ELF-1 (cell line): Measurements from ENCODE around the gene ABCA5.
A peak's percentile ranks its signal among the peaks of the same experiment; 100 is the strongest.

ENCODE experiments used
- DNase-seq: peaks from one replicate; pipeline ENCODE4 v3.0.0-alpha.2; 2016; ENCODE audit warnings: low read depth, low spot score

Gene ABCA5, protein sequence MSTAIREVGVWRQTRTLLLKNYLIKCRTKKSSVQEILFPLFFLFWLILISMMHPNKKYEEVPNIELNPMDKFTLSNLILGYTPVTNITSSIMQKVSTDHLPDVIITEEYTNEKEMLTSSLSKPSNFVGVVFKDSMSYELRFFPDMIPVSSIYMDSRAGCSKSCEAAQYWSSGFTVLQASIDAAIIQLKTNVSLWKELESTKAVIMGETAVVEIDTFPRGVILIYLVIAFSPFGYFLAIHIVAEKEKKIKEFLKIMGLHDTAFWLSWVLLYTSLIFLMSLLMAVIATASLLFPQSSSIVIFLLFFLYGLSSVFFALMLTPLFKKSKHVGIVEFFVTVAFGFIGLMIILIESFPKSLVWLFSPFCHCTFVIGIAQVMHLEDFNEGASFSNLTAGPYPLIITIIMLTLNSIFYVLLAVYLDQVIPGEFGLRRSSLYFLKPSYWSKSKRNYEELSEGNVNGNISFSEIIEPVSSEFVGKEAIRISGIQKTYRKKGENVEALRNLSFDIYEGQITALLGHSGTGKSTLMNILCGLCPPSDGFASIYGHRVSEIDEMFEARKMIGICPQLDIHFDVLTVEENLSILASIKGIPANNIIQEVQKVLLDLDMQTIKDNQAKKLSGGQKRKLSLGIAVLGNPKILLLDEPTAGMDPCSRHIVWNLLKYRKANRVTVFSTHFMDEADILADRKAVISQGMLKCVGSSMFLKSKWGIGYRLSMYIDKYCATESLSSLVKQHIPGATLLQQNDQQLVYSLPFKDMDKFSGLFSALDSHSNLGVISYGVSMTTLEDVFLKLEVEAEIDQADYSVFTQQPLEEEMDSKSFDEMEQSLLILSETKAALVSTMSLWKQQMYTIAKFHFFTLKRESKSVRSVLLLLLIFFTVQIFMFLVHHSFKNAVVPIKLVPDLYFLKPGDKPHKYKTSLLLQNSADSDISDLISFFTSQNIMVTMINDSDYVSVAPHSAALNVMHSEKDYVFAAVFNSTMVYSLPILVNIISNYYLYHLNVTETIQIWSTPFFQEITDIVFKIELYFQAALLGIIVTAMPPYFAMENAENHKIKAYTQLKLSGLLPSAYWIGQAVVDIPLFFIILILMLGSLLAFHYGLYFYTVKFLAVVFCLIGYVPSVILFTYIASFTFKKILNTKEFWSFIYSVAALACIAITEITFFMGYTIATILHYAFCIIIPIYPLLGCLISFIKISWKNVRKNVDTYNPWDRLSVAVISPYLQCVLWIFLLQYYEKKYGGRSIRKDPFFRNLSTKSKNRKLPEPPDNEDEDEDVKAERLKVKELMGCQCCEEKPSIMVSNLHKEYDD (N-terminal part only)

DNA sequence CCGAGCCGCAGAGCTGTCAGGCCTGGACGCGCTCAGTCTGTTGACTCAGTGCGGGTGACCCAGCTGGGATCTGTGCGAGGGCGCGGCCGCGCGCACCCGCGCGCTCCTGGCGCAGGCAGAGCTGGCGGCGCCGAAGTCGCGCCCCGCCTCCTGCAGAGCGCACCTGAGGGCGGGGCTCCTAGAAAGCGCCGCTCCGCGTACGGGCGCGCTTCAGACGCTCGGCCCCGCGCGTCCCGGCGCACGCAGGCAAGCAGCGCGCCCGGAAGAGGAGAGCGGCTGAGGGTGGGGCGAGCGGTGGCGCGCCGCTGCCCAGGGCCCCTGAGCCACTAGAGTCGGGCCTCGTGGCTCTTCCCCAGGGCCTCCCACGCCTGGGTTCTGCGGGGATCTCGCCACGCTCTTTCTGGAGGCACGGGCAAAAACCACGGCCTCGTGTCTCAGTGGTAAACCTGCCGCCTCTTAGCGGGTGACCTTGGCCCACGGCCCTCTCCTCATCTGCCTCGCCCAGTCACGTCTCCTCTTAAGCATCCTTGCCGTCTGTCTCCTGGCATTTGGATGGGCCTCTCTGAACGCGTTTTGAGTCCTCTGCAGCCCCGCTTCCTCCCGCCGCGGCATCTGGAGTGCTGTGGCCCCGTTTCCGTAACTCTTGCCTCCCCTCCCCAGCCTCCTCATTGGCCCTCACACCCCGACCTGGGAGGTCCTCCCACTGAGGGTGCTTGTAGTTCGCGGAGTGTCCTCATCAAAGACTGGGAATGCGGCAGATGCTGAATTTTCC is at the start of gene ABCA5:
ABCA5 (minus strand) TSS at position 74 of the 772 bp plus-strand sequence. CDS start 12,718 bp downstream, outside the sequence.
- DNase-seq = peak; percentile 95

DNA sequence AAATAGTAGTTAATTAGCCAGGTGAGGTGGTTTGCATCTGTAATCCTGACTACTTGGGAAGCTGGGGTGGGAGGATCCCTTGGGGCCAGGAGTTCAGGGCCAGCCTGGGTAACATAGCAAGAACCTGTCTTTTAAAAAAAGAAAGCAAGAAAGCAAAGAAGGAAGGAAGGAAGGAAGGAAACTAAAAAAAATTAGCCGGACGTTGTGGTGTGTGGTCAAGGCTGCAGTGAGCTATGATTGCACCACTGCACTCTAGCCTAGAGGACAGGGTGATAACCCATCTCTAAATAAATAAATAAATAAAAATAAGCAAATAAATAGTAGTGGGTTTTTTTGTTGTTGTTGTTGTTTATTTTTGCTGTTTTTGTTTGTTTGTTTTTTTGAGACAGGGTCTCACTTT is 48.3 kb upstream of the ABCA5 start:
- no peak for DNase-seq

DNA sequence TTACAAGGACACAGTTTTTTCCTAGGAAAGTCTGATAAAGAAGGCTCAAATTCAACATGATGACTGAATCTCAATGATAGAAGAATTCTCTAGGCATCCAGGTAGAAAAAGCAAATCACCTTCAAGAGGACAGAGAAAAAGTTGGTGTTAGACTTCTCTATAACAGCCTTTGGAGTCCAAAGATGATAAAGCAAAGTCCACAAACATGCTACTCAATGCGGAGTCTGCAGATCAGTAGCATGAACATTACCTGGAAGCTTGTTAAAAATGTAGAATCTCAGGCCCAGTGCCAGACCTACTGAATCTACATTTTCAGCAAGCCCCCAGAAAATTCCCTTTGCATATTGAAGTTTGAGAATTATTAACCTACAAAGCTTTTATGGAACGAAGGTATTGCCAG is 46.1 kb upstream of the ABCA5 start:
- no peak for DNase-seq

DNA sequence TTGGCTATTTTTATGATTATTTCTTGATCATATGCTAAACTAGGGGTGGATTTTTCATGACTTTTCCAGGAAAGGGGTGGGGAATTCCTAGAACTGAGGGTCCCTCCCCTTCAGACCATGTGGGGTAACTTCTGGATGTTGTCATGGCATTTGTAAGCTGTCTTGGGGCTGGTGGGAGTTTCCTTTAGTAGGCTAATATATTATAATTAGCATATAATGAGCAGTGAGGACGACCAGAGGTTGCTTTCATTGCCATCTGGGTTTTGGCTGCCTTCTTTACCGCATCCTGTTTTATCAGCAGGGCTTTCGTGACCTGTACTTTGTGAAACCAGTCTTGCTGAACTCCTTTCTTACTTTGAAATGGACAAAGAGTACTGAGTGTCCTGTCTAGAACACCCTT is 40.4 kb upstream of the ABCA5 start:
- DNase-seq = no peak

DNA sequence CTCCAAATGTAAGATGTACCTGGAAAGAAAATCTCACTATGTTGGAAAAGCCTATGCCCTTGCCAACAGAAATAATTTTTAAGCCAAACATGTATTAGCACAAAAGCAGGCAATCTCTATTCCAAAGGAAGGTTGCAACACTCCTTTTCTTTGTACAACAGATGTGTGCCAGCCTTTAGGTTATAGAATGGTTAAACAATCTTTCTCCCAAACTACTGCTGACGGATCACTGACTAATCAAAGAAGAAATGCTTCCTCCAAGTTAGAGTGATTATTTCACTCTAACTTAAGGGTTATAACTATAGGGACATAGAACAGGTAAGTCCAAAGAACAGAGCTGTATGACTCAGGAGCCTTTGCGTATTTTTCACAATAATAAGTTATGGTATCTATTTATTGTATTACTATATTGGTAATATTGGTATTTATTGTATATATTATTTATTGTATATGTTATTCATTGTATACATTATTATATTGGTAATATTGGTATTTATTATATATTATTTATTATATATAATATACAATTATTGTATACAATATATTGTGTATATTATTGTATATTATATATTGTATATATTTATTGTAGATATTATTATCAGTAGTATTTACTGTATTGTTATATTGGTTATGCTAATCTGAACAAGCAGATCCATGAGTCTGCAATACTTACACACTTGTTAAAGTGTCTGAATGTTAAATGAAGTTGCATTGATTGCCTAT is 36.7 kb upstream of the ABCA5 start:
- no peak for DNase-seq

DNA sequence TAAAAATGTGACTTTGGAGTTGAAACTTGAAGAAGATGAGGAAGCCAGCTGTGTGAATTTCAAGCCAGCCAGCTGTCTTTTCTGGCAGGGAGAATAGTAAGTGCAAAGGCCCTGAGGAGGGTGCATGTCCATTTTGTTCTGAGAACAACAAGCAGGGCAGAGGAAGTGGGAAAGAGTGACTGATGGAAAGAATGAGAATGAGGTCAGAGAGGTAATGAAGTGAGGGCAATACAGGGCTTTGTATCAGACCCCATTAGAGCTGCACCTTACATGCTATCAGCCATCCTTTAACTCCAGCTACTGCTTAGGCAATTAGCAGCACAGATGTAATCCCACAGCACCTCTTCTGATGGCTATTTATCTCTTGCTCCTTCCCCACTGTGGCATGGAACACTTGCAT is 34.2 kb upstream of the ABCA5 start:
- DNase-seq = no peak

DNA sequence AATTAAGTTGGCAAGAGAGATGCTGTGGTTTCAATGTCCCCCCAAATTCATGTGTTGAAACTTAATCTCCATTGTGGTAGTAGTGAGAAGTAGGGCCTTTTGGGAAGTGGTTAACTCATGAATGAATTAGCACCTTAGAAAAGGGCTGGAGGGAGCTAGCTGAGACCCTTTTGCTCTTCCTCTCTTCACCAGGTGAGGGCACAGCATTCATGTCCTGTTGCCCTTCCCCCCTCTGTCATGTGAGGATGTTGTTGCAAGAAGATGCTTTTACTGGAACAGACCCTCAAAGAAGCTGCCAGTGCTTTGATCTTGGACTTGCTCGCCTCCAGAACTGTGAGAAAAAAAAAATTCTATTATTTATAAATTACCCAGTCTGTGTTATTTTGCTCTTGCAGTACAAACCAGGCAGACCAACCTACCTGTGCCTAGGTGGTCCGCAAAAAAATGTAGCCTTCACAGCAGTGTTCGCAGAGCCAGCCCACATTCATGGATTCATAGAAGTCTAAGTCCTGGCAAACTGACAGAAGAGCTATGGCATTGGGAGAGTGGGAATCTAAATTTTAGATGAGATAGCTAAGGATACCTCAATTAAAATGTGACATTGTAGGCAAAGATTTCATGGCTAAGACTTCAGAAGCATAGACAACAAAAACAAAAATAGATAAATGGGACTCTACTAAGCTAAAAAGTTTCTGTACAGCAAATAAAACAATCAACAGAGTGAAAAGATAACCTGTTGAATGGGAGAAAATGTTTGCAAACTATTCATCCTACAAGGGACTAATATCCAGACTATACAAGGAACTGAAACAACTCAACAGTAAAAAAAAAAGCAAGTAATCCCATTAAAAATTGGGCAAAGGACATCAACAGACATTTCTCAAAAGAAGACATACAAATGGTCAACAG is 32.0 kb upstream of the ABCA5 start:
- peak; percentile 64 for DNase-seq

DNA sequence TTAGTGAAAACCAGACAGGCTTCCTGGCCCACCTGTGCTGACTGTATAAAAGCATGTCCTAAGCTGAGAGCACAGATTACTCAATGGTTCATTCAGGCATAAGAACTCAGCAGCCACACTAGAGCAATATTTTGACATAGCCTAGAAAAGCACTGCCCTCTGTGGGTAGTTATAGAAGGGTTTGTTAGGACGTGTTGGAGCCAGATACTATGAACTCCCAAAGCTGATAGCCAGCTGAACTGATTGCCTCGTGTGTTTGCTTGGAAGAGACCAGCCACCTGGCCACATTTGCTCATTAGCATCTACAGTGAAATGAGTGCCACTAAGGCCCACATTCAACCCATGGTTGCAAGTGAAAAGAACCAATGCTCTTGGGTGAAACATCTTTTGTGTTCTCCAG is 30.8 kb upstream of the ABCA5 start:
- no peak for DNase-seq

DNA sequence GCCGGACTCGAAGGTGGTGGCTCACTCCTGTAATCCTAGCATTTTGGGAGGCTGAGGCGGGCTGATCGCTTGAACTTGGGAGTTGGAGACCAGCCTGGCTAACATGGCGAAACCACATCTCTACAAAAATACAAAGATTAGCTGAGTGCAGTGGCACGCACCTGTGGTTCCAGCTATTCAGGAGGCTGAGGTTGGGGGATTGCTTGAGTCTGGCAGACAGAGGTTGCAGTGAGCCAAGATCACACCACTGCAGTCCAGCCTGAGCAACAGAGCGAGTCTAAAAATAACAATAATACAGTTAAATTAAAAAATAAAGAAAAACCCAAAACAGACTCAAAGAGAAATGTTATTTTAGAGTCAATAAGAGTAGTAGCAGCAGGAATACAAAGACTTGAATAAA is 29.7 kb upstream of the ABCA5 start:
- DNase-seq = no peak

DNA sequence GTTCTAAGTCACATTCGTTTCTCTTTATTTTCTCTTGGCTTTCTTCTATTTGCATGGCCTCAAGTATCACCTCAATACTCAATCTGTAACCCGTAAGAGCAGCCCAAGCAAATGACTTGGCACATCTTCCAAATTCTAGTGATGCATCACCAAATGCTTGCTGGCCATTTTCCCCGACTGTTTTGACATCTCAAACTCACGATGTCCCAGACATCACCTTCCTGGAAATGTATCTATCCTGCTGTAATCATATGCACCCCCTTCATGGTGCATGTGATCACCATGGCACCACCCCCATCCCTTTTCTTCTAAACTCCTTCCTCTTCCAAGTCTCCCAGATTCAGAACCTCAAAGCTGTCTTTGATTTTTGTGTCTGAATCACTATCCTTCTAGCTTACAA is 24.0 kb upstream of the ABCA5 start:
- no peak for DNase-seq

DNA sequence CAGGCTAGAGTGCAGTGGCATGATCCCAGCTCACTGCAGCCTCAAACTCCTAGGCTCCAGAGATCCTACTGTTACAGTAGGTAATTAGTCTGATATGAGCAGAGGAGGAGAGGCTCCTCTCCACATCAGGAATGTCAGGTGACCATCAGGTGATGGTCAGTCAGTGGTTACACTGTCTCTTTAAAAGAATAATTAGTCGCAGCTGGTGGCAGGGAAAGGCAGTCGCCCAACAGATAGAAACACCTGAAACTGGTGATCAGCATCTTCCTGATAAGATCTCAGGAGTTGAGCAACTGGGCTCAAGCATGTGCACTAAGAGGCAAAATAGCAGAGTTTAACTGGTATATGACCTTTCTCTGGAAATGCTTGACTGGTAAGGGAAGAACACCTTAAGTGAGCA is 21.5 kb upstream of the ABCA5 start:
- DNase-seq = peak; percentile 23

DNA sequence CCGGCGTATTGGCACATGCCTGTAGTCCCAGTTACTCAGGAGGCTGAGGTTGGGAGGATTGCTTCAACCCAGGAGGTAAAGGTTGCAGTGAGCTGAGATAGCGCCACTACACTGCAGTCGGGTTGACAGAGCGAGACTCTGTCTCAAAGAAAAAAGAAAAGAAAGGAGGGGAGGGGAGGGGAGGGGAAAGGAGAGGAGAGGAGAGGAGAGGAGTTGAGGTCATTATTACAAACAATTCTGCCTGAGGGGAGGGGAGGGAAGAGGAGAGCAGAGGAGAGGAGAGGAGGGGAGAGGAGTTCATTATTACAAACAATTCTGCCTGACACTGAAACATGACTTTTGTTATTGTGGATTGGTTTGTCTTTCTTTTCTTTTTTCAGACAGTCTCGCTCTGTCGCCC is 19.8 kb upstream of the ABCA5 start:
- DNase-seq = peak; percentile 8

DNA sequence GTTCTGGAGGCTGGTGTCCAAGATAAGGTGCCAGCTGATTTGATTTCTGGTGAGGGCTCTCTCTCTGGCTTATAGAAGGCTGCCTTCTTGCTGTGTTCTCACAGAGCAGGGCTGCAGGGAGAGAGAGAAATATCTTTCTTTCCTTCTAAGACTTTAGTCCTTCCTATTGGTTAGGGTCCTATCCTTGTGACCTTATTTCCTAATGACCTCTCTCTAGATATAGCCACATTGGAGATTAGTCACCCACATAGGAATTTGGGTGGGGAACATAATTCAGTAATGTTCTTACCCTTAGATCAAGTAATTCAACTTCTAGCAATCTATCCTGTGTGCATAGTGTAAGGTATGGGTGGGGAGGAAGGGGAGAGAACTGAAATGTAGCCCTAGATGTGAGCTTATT is 18.0 kb upstream of the ABCA5 start:
- no peak for DNase-seq

DNA sequence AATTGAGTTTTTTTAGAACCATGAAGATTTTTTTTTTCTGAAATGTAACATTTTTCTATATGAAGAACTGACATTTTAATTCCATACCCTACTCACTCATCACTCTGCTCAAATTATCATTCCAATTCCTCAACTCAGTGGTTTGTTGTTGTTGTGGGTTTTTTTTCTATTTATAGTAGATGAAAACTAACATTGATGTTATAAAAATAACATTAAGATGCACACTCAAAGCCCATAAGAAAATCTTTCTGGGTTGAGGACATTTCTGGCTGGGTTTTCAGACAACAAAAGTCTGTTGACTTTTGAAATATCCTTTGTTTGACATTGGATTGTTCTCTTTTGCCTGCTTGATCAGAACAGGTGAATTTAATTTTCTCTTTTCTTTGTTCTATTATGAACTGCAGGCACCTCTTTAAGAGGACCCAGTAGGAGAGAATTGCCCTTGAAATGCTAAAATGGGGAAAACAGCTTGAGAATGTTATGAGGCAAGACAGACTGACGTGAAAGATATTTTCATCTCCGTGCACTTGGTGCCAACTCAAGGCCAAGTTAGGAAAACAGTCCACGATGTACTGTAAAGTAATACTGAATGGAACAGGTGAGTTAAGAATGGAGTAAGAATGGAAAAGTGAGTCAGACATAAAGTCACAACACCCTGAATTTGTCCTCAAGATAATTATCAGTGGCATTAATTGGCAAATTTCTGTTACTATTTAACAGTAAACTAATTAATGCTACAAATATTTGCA is 16.1 kb upstream of the ABCA5 start:
- no peak for DNase-seq

DNA sequence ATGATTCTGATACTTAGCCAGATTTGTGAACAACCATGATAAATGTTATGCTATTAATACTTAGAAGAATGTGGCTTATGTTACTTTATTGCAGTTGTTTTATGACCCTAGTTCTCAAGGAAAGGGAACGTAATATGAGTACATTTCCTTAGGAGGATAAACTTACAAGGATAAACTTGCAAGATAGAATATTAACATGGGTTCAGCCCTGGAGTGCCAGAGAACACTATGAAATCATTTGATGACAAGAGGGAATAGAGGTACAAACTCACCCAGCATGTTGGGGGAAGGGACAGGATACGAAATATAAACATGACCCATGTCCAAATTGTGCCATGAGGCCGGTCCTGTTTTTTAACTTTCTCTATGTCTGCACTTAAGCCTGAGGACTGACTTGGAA is 13.0 kb upstream of the ABCA5 start:
- DNase-seq = no peak

DNA sequence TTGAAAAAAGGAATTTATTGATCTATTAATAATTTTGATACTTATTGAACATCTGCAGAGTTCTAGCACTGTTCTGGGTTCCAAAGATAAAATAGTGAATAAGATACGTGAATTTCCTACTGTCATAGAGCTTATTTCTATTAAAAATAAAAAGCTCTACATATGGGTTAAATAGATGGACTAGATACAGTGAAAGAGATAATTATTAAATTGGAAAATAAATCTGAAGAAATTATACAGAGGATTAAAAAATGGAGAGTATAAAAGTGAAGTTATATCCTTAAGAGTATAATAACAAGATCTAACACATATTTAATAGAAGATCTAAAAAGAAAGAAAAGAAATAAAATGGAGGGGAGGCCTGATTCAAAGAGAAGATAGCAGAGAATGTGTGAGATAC is 10.1 kb upstream of the ABCA5 start:
- no peak for DNase-seq

DNA sequence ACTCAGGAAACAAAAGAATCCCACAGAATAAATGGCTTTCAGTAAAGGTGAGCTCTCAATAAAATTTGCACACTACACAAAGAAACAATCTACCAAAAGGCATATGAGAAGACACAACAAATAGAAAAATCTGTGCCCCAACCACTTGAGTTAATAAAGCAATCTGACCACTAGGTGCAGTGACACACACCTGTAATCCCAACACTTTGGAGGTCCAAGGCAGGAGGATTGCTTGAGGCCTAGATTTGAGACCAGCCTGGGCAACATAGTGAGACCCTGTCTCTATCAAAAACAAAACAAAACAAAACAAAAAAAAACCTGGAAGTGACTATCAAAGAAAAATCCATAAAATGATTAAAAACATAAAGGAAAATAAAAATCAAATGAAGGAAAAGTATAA is 9.6 kb upstream of the ABCA5 start:
- no peak for DNase-seq

DNA sequence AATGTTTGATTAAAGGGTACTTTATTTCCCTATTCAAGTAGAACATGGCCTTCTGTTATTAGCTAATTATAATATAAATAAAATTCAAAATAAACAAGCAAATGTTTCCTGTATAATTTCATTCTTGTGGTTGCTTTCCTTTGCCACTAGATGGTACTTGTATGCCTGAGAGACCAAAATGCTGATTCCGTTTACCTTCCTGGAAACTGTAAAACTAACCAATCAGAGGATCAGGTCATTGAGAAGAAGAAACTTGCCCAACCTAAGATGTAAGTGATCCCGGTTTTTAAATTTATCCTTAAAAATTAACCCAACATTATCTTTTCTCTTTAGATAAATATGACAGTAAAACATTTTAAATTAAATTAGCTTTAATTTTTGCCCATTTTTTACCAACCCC is 8.1 kb upstream of the ABCA5 start:
- no peak for DNase-seq

DNA sequence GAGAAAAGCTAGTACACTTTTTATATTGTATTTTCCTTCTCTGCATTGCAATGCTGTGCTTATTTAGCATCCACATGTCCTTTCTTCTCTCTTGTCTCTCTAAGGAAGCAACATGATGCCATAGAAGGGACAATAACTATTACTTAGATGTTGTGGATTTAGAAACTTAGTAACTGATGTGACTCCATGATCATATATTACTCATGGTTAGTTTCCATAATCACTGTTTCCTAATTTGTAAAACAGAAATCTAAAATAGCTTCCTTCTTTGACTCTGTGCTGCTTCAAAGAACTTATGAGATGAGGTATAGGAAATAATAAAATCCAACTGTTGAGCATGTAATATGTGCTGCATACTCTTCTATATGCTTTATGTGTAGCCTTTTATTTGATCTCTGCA is 6.6 kb upstream of the ABCA5 start:
- DNase-seq = no peak
